B cell (primary cell): ENCODE measurements around the gene KCNQ5. TPM values are rescaled to one million over a fixed set of nuclear protein-coding genes. Genes with fewer than 3 reads are reported as not detected.

ENCODE experiments used
- ATAC-seq: fragments of 200-7000 bp; cut with Tn5 transposase; one replicate; pipeline ENCODE4 v1.10.0; 2021; ENCODE audit warnings: low read depth, mild to moderate bottlenecking, moderate number of reproducible peaks, moderate library complexity
- CTCF ChIA-PET: fragments of 350-600 bp; sonication (Branson Sonifier 250); formaldehyde crosslinking; loops from one replicate; lab custom pipeline; 2021; ENCODE audit warnings: antibody characterized with exemption, inconsistent platforms; lab: Charles Lee
- POLR2A ChIA-PET: fragments of 350-600 bp; sonication (Branson Sonifier 250); formaldehyde crosslinking; loops from one replicate; lab custom pipeline; 2021; ENCODE audit warnings: antibody characterized with exemption; lab: Charles Lee
- DNase-seq: peaks from one replicate; pipeline ENCODE4 v3.0.0; 2013
- H2AFZ ChIP-seq: 2 replicates; pipeline ENCODE4 v1.6.1; 2012; ENCODE audit warnings: mild to moderate bottlenecking, low read depth, low read length; ENCODE audit not compliant: insufficient read depth, poor library complexity, severe bottlenecking
- H3K27ac ChIP-seq, 2 donors: 1 replicate in 1 of 2; 2 replicates in 1 of 2; pipeline ENCODE4 v1.5.1; 2012 to 2013; ENCODE audit warnings: low read length in 2 of 2, mild to moderate bottlenecking in 2 of 2, moderate library complexity in 1 of 2
- H3K27me3 ChIP-seq, 4 experiments: fragments of 200-600 bp in 1 of 4; sonication (generic) in 1 of 4; replicated peaks in 1 of 4; 1 replicate in 2 of 4; 2 replicates in 2 of 4; pipeline versions ENCODE4 v1.6.1 to v1.7.0; 2013 to 2016; ENCODE audit warnings: low read length in 3 of 4, mild to moderate bottlenecking in 2 of 4, mixed read lengths in 1 of 4, moderate library complexity in 1 of 4; ENCODE audit not compliant: insufficient read depth in 4 of 4, control insufficient read depth in 3 of 4; ENCODE audit errors: control extremely low read depth in 1 of 4
- H3K36me3 ChIP-seq, 2 experiments: replicated peaks in 1 of 2; 1 replicate in 1 of 2; 2 replicates in 1 of 2; pipeline versions ENCODE4 v1.6.1 to v1.7.1; 2013; ENCODE audit warnings: low read length in 1 of 2; ENCODE audit not compliant: insufficient read depth in 2 of 2, control insufficient read depth in 1 of 2; ENCODE audit errors: control extremely low read depth in 1 of 2, extremely low read depth in 1 of 2
- H3K4me1 ChIP-seq, 2 donors: fragments of 200-600 bp in 1 of 2; sonication (generic) in 1 of 2; 1 replicate in 1 of 2; 2 replicates in 1 of 2; pipeline versions ENCODE4 v1.5.1 to v1.6.1; 2013 to 2017; ENCODE audit warnings: low read length in 2 of 2; ENCODE audit not compliant: control insufficient read depth in 2 of 2, insufficient read depth in 2 of 2
- H3K4me2 ChIP-seq: replicated peaks from 2 replicates; pipeline ENCODE3; 2012; ENCODE audit warnings: mild to moderate bottlenecking, low read depth, low read length; ENCODE audit not compliant: poor library complexity, severe bottlenecking
- H3K4me3 ChIP-seq, 5 experiments: fragments of 200-600 bp in 1 of 5; sonication (generic) in 1 of 5; 1 replicate in 3 of 5; 2 replicates in 2 of 5; pipeline versions ENCODE4 v1.5.1 to v1.7.0; 2011 to 2016; ENCODE audit warnings: low read length in 4 of 5, mild to moderate bottlenecking in 4 of 5, low read depth in 2 of 5, control low read depth in 1 of 5, moderate library complexity in 1 of 5; ENCODE audit not compliant: insufficient read depth in 1 of 5; ENCODE audit errors: control extremely low read depth in 1 of 5, extremely low read depth in 1 of 5
- H3K79me2 ChIP-seq: fragments of 200-600 bp; sonication (generic); one replicate; pipeline ENCODE4 v1.6.0; 2016; ENCODE audit warnings: low read length; ENCODE audit not compliant: control insufficient read depth, insufficient read depth
- H3K9ac ChIP-seq: fragments of 200-600 bp; sonication (generic); 2 replicates; pipeline ENCODE4 v1.6.1; 2017; ENCODE audit warnings: mild to moderate bottlenecking, low read length, moderate library complexity
- H3K9me3 ChIP-seq, 3 donors: one replicate each; pipeline versions ENCODE4 v1.6.1 to v1.7.1; 2013; ENCODE audit warnings: low read length in 2 of 3; ENCODE audit not compliant: control insufficient read depth in 2 of 3, insufficient read depth in 1 of 3; ENCODE audit errors: control extremely low read depth in 1 of 3
- H4K20me1 ChIP-seq: 2 replicates; pipeline ENCODE4 v1.6.0; 2012; ENCODE audit warnings: mild to moderate bottlenecking, low read length; ENCODE audit not compliant: insufficient read depth, control insufficient read depth, poor library complexity, severe bottlenecking
- H3K27ac Mint-ChIP-seq: one replicate; pipeline ENCODE4 v1.8.0; 2021; ENCODE audit warnings: mixed read lengths
- H3K27me3 Mint-ChIP-seq: one replicate; pipeline ENCODE4 v1.8.0; 2021; ENCODE audit warnings: mixed read lengths
- H3K4me1 Mint-ChIP-seq: one replicate; pipeline ENCODE4 v1.8.0; 2021; ENCODE audit warnings: mixed read lengths
- H3K4me3 Mint-ChIP-seq: one replicate; pipeline ENCODE4 v1.8.0; 2021; ENCODE audit warnings: mixed read lengths
- H3K9me3 Mint-ChIP-seq: one replicate; pipeline ENCODE4 v1.8.0; 2022; ENCODE audit warnings: mixed read lengths; ENCODE audit not compliant: insufficient read depth
- CTCF ChIP-seq: fragments of 200-600 bp; IDR thresholded peaks from one replicate; pipeline ENCODE4 v1.8.0; 2022; ENCODE audit warnings: antibody characterized with exemption, mild to moderate bottlenecking
- EZH2 ChIP-seq: IDR thresholded peaks from 2 replicates; pipeline ENCODE4 v1.6.1; 2012; ENCODE audit warnings: borderline replicate concordance, low read depth, mild to moderate bottlenecking, moderate library complexity, low read length; ENCODE audit not compliant: insufficient read depth, poor library complexity, severe bottlenecking
- WGBS: methylation state at CpG from one replicate; pipeline ENCODE4 v1.1.5; 2013; ENCODE audit warnings: missing lambda C conversion rate; ENCODE audit not compliant: insufficient coverage; 5-methylcytosine and 5-hydroxymethylcytosine counted together
- intact Hi-C: fragments of 100-400 bp; cut with micrococcal nuclease; formaldehyde crosslinking; loops from one replicate; pipeline ENCODE4 v1.10.0; 2022
- polyA plus RNA-seq: library from polyadenylated mRNA; depleted of rRNA; stranded (reverse); fragments of >200 nt; gene quantifications from 2 replicates; pipeline ENCODE4 v1.2.3, GENCODE V29; 2012
- total RNA-seq, 2 donors: library from RNA; stranded (reverse); fragments of 120-200 nt in 1 of 2; gene quantifications; 1 replicate in 1 of 2; 2 replicates in 1 of 2; pipeline versions ENCODE4 v1.2.3 to v1.2.4, GENCODE V29; 2013 to 2022

KCNQ5 gene
- total and polyA plus RNA-seq, 2 donors (not counting 1 experiment from before 2014, with no cell fraction given) = 2.3 to 9.4 TPM

GRCh38 chr6:72952808-72953630, 331.2 kb downstream of the KCNQ5 start:
- H3K27ac Mint-ChIP-seq = no peak overlapping the region
- no peaks in the 10 kb centered on the region for H3K9me3 ChIP-seq
- H3K27me3 ChIP-seq = no peaks in the 10 kb centered on the region
- no peaks in the 10 kb centered on the region for H3K4me1 ChIP-seq
- TF ChIP-seq EZH2 (no peak), CTCF (no peak)
- ATAC-seq = no peak
- H3K4me3 ChIP-seq = no peak overlapping the region
- H3K36me3 ChIP-seq = no peaks in the 10 kb centered on the region
- CTCF ChIA-PET = no interaction called here
- intact Hi-C loops = no loop called here
- H4K20me1 ChIP-seq = no peaks in the 10 kb centered on the region
- no peaks in the 10 kb centered on the region for H3K79me2 ChIP-seq
- no peaks in the 10 kb centered on the region for H3K9me3 Mint-ChIP-seq
- peaks cover 5% of the 10 kb centered on the region for H3K4me1 Mint-ChIP-seq
- H3K9ac ChIP-seq = no peak overlapping the region
- H3K27ac ChIP-seq = no peak overlapping the region
- no peak overlapping the region for H3K4me3 Mint-ChIP-seq
- no peaks in the 10 kb centered on the region for H3K27me3 Mint-ChIP-seq
- POLR2A ChIA-PET = no interaction called here
- DNase-seq = no peak
- H2AFZ ChIP-seq = no peak overlapping the region
- no CpG with 5 or more reads among the region's 2 CpGs for WGBS
- no peak overlapping the region for H3K4me2 ChIP-seq

- Mint-ChIP-seq H3K4me1 (peaks cover 5% of the 10 kb centered on the region), H3K4me3 (no peak overlapping the region), H3K9me3 (no peaks in the 10 kb centered on the region), H3K27ac (no peak overlapping the region), H3K27me3 (no peaks in the 10 kb centered on the region)
- Histone ChIP-seq H2AFZ (no peak overlapping the region), H3K4me1 (no peaks in the 10 kb centered on the region), H3K79me2 (no peaks in the 10 kb centered on the region), H3K4me3 (no peak overlapping the region), H4K20me1 (no peaks in the 10 kb centered on the region), H3K27me3 (no peaks in the 10 kb centered on the region), H3K36me3 (no peaks in the 10 kb centered on the region), H3K9ac (no peak overlapping the region), H3K9me3 (no peaks in the 10 kb centered on the region), H3K4me2 (no peak overlapping the region), H3K27ac (no peak overlapping the region)
- ATAC-seq (no peak), DNase-seq (no peak)
- intact Hi-C loops = no loop called here
- CTCF ChIA-PET = no interaction called here
- POLR2A ChIA-PET = no interaction called here
- TF ChIP-seq CTCF (no peak), EZH2 (no peak)
- no CpG with 5 or more reads among the region's 3 CpGs for WGBS
Measured at GRCh38 chr6:72953971-72954381, 332.1 kb downstream of the KCNQ5 start.
